Measurements from ENCODE around the gene PYHIN1. TPM values are rescaled to one million over a fixed set of nuclear protein-coding genes. Genes with fewer than 3 reads are reported as not detected.

PYHIN1 gene
- polyA plus RNA-seq (2011; rRNA removed) = not detected in 2 replicates
- polyA plus RNA-seq (2012; cell fraction: cytosol; rRNA removed) = not detected in 2 replicates
- polyA plus RNA-seq (2012; cell fraction: nucleus; rRNA removed) = not detected in 2 replicates
- polyA plus RNA-seq (2017; fragmentation: RNase III; extraction: RNeasy Plus Mini Kit Qiagen cat#74134 plus additional on column Dnase treatment) = not detected in 3 replicates
- not detected in 2 replicates for polyA minus RNA-seq (2011; rRNA and poly(A)+ RNA removed)

GRCh38 chr1:158931055-158931737 is at the start of gene PYHIN1:
TSS of gene PYHIN1 (plus strand) at chr1:158931552. CDS start at chr1:158936911, 5,359 bp downstream.
- ChIA-PET CTCF (no interaction called here), POLR2A (no interaction called here)
- Histone ChIP-seq H3K9me3 (no peaks in the 10 kb centered on the region), H3K4me2 (no peak within 1 kb of the TSS), H3K4me1 (no peaks in the 10 kb centered on the region), H3K27ac (no peak within 1 kb of the TSS), H3K4me3 (no peak within 1 kb of the TSS)
- ATAC-seq (no peak), DNase-seq (ENCODE audit: low read depth in 1 of 2, low spot score in 1 of 2) (no peak), FAIRE-seq (no peak)
- TF ChIP-seq GATA3 (IDR thresholded peaks at IDR 0.05; ENCODE audit: borderline replicate concordance) (no peak), ZC3H11A (IDR thresholded peaks at IDR 0.05) (no peak), MAFK (IDR thresholded peaks at IDR 0.05; ENCODE audit: partially characterized antibody) (no peak), POLR2AphosphoS2 (conservative IDR thresholded peaks at IDR 0.05; ENCODE audit: low read length) (no peak), E2F6 (IDR thresholded peaks at IDR 0.05; ENCODE audit: borderline replicate concordance, low read depth) (no peak), TFCP2L1 (CRISPR knock-in tag; IDR thresholded peaks at IDR 0.05) (no peak), NFE2L2 (conservative IDR thresholded peaks at IDR 0.05; ENCODE audit: low read length) (no peak), NR3C1 (IDR thresholded peaks at IDR 0.05) (no peak), MYC (IDR thresholded peaks at IDR 0.05; ENCODE audit: borderline replicate concordance, low read length) (no peak), SREBF2 (IDR thresholded peaks at IDR 0.05) (no peak), POLR2A (IDR thresholded peaks at IDR 0.05; ENCODE audit: low read length) (no peak), BHLHE40 (IDR thresholded peaks at IDR 0.05; ENCODE audit: low read depth, low read length) (no peak), FOSB (CRISPR knock-in tag; IDR thresholded peaks at IDR 0.05) (no peak), TP53 (CRISPR knock-in tag; IDR thresholded peaks at IDR 0.05) (no peak), CBX2 (IDR thresholded peaks at IDR 0.05; ENCODE audit: borderline replicate concordance, low read depth) (no peak)
- TF ChIP-seq, protein P1, sequence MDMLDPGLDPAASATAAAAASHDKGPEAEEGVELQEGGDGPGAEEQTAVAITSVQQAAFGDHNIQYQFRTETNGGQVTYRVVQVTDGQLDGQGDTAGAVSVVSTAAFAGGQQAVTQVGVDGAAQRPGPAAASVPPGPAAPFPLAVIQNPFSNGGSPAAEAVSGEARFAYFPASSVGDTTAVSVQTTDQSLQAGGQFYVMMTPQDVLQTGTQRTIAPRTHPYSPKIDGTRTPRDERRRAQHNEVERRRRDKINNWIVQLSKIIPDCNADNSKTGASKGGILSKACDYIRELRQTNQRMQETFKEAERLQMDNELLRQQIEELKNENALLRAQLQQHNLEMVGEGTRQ (IDR thresholded peaks at IDR 0.05) = no peak
- TF ChIP-seq, protein P2, sequence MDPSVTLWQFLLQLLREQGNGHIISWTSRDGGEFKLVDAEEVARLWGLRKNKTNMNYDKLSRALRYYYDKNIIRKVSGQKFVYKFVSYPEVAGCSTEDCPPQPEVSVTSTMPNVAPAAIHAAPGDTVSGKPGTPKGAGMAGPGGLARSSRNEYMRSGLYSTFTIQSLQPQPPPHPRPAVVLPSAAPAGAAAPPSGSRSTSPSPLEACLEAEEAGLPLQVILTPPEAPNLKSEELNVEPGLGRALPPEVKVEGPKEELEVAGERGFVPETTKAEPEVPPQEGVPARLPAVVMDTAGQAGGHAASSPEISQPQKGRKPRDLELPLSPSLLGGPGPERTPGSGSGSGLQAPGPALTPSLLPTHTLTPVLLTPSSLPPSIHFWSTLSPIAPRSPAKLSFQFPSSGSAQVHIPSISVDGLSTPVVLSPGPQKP (IDR thresholded peaks at IDR 0.05; ENCODE audit: low read depth, low read length) = no peak
- 7% methylated on average over 3 of the region's 3 CpGs for WGBS (ENCODE audit: missing lambda C conversion rate)

GRCh38 chr1:158893654-158894053 is 37.7 kb upstream of the PYHIN1 start:
- no peak for TF ChIP-seq GATA3 (IDR thresholded peaks at IDR 0.05; ENCODE audit: borderline replicate concordance)
- no peak for TF ChIP-seq MAFK (IDR thresholded peaks at IDR 0.05; ENCODE audit: partially characterized antibody)
- no peak for TF ChIP-seq TFCP2L1 (CRISPR knock-in tag; IDR thresholded peaks at IDR 0.05)
- TF ChIP-seq, protein P3, sequence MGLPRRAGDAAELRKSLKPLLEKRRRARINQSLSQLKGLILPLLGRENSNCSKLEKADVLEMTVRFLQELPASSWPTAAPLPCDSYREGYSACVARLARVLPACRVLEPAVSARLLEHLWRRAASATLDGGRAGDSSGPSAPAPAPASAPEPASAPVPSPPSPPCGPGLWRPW (IDR thresholded peaks at IDR 0.05) = no peak
- TF ChIP-seq, protein P2 (IDR thresholded peaks at IDR 0.05; ENCODE audit: low read depth, low read length) = no peak
- TF ChIP-seq KDM5A (IDR thresholded peaks at IDR 0.05) = no peak
- TF ChIP-seq ZSCAN20 (CRISPR knock-in tag; IDR thresholded peaks at IDR 0.05) = no peak
- no peak for TF ChIP-seq ESRRA (IDR thresholded peaks at IDR 0.05; ENCODE audit: borderline replicate concordance, low read length)
- no peak for TF ChIP-seq NFE2L2 (conservative IDR thresholded peaks at IDR 0.05; ENCODE audit: low read length)
- TF ChIP-seq POLR2A (IDR thresholded peaks at IDR 0.05; ENCODE audit: low read length) = no peak
- TF ChIP-seq FOXS1 (CRISPR knock-in tag; IDR thresholded peaks at IDR 0.05) = no peak
- TF ChIP-seq RARB (CRISPR knock-in tag; IDR thresholded peaks at IDR 0.05) = no peak
- TF ChIP-seq FOSL2 (IDR thresholded peaks at IDR 0.05) = no peak
- TF ChIP-seq FOSL2 (CRISPR knock-in tag; IDR thresholded peaks at IDR 0.05) = no peak
- no peak overlapping the region for H3K4me3 ChIP-seq
- H3K9me3 ChIP-seq = no peaks in the 10 kb centered on the region
- FAIRE-seq (no peak), DNase-seq (ENCODE audit: low read depth in 1 of 2, low spot score in 1 of 2) (no peak), ATAC-seq (no peak)
- ChIA-PET POLR2A (no interaction called here), CTCF (no interaction called here)
- H3K4me2 ChIP-seq = no peak overlapping the region
- no peak overlapping the region for H3K27ac ChIP-seq
- no peaks in the 10 kb centered on the region for H3K4me1 ChIP-seq

Data from A549 (cell line).